Neuron (in vitro differentiated cells): ENCODE data around the gene MT1F.

ENCODE experiments used
- H2AFZ ChIP-seq: one replicate; pipeline ENCODE4 v1.6.1; 2013; ENCODE audit warnings: low read depth, mild to moderate bottlenecking, inconsistent platforms, low read length, moderate library complexity
- H3K27me3 ChIP-seq: one replicate; pipeline ENCODE4 v1.6.1; 2013; ENCODE audit warnings: low read length; ENCODE audit not compliant: insufficient read depth
- H3K36me3 ChIP-seq: one replicate; pipeline ENCODE4 v1.6.1; 2013; ENCODE audit warnings: low read length; ENCODE audit not compliant: insufficient read depth
- H3K4me1 ChIP-seq: one replicate; pipeline ENCODE4 v1.6.1; 2013; ENCODE audit warnings: low read length; ENCODE audit not compliant: insufficient read depth
- H3K4me3 ChIP-seq: 2 replicates; pipeline ENCODE4 v1.5.1; 2013; ENCODE audit warnings: mild to moderate bottlenecking, low read length, moderate library complexity
- H3K9me3 ChIP-seq: one replicate; pipeline ENCODE4 v1.6.1; 2013; ENCODE audit warnings: low read length

Gene MT1F

GRCh38 chr16:56657555-56658326 is at the start of gene MT1F:
Gene MT1F, plus strand, starts transcription at chr16:56657959. Its CDS starts 100 bp downstream, at chr16:56658059.
- Histone ChIP-seq H3K27me3 (peaks cover 82% of the 10 kb centered on the region), H2AFZ (no peak within 1 kb of the TSS)

GRCh38 chr16:56608043-56608875 is 49.5 kb upstream of the MT1F start, which contains the start of gene MT2A:
Gene MT2A, plus strand, starts transcription at chr16:56608584. Its CDS starts 72 bp downstream, at chr16:56608656.
- Histone ChIP-seq H3K27me3 (peaks cover 37% of the 10 kb centered on the region), H2AFZ (peak within 1 kb of the TSS; percentile 64), H3K4me3 (peak within 1 kb of the TSS; percentile 40), H3K4me1 (peaks cover 24% of the 10 kb centered on the region), H3K9me3 (no peaks in the 10 kb centered on the region), H3K36me3 (no peaks in the 10 kb centered on the region)

More at GRCh38 chr16:56657555-56658326, at the start of gene MT1F:
- H3K4me3 ChIP-seq, result peak within 1 kb of the TSS; percentile 35
- H3K9me3 ChIP-seq, result peaks cover 4% of the 10 kb centered on the region
- H3K4me1 ChIP-seq, result no peaks in the 10 kb centered on the region
- H3K36me3 ChIP-seq, result no peaks in the 10 kb centered on the region

GRCh38 chr16:56608876-56609462 is 48.8 kb upstream of the MT1F start:
- Histone ChIP-seq H3K27me3 (peaks cover 40% of the 10 kb centered on the region), H3K9me3 (no peaks in the 10 kb centered on the region), H2AFZ (peak overlapping the region; percentile 64), H3K4me3 (peak overlapping the region; percentile 40), H3K4me1 (peaks cover 24% of the 10 kb centered on the region), H3K36me3 (no peaks in the 10 kb centered on the region)

- peak overlapping the region; percentile 40 for H3K4me3 ChIP-seq
Observed at GRCh38 chr16:56609463-56609921, 48.3 kb upstream of the MT1F start.

GRCh38 chr16:56610017-56610608 is 47.6 kb upstream of the MT1F start:
- no peaks in the 10 kb centered on the region for H3K9me3 ChIP-seq
- no peak overlapping the region for H2AFZ ChIP-seq
- H3K36me3 ChIP-seq, result no peaks in the 10 kb centered on the region
- H3K4me3 ChIP-seq, result no peak overlapping the region
- H3K27me3 ChIP-seq, result peaks cover 46% of the 10 kb centered on the region
- H3K4me1 ChIP-seq, result peaks cover 24% of the 10 kb centered on the region

More at GRCh38 chr16:56609463-56609921, 48.3 kb upstream of the MT1F start:
- H3K36me3 ChIP-seq, result no peaks in the 10 kb centered on the region
- H3K9me3 ChIP-seq, result no peaks in the 10 kb centered on the region
- peaks cover 24% of the 10 kb centered on the region for H3K4me1 ChIP-seq
- H3K27me3 ChIP-seq, result peaks cover 43% of the 10 kb centered on the region
- H2AFZ ChIP-seq, result peak overlapping the region; percentile 64

GRCh38 chr16:56610609-56611111 is 47.1 kb upstream of the MT1F start:
- H3K4me3 ChIP-seq, result no peak overlapping the region
- H3K36me3 ChIP-seq, result no peaks in the 10 kb centered on the region
- peaks cover 51% of the 10 kb centered on the region for H3K27me3 ChIP-seq
- peaks cover 24% of the 10 kb centered on the region for H3K4me1 ChIP-seq
- H3K9me3 ChIP-seq, result no peaks in the 10 kb centered on the region
- no peak overlapping the region for H2AFZ ChIP-seq

GRCh38 chr16:56611281-56611833 is 46.4 kb upstream of the MT1F start:
- Histone ChIP-seq H3K27me3 (peaks cover 54% of the 10 kb centered on the region), H3K4me1 (peaks cover 24% of the 10 kb centered on the region)

GRCh38 chr16:56613706-56614105 is 44.1 kb upstream of the MT1F start:
- Histone ChIP-seq H3K36me3 (no peaks in the 10 kb centered on the region), H3K9me3 (no peaks in the 10 kb centered on the region), H3K4me3 (no peak overlapping the region), H3K4me1 (peaks cover 16% of the 10 kb centered on the region), H3K27me3 (peaks cover 66% of the 10 kb centered on the region), H2AFZ (no peak overlapping the region)

More at GRCh38 chr16:56611281-56611833, 46.4 kb upstream of the MT1F start:
- Histone ChIP-seq H3K9me3 (no peaks in the 10 kb centered on the region), H3K36me3 (no peaks in the 10 kb centered on the region), H3K4me3 (no peak overlapping the region), H2AFZ (no peak overlapping the region)

- Histone ChIP-seq H3K4me3 (no peak overlapping the region), H3K4me1 (peaks cover 7% of the 10 kb centered on the region), H3K27me3 (peaks cover 66% of the 10 kb centered on the region), H3K36me3 (no peaks in the 10 kb centered on the region), H3K9me3 (no peaks in the 10 kb centered on the region), H2AFZ (no peak overlapping the region)
Observed at GRCh38 chr16:56614549-56614991, 43.2 kb upstream of the MT1F start.

- Histone ChIP-seq H3K4me3 (no peak overlapping the region), H3K9me3 (no peaks in the 10 kb centered on the region), H3K4me1 (peaks cover under 1% of the 10 kb centered on the region), H3K36me3 (no peaks in the 10 kb centered on the region), H2AFZ (no peak overlapping the region), H3K27me3 (peaks cover 66% of the 10 kb centered on the region)
Observed at GRCh38 chr16:56615353-56615752, 42.4 kb upstream of the MT1F start.

GRCh38 chr16:56616608-56617211 is 41.0 kb upstream of the MT1F start:
- Histone ChIP-seq H3K36me3 (no peaks in the 10 kb centered on the region), H3K27me3 (peaks cover 65% of the 10 kb centered on the region), H2AFZ (no peak overlapping the region), H3K4me1 (no peaks in the 10 kb centered on the region), H3K4me3 (no peak overlapping the region), H3K9me3 (no peaks in the 10 kb centered on the region)
